Medulla oblongata (tissue), 1 donor: Measurements from ENCODE around the gene GATB.
A peak's percentile ranks its signal among the peaks of the same experiment; 100 is the strongest.

Experiments used
- DNase-seq: peaks from one replicate; pipeline ENCODE4 v3.0.0-alpha.2; 2015; ENCODE audit errors: extremely low spot score

The GATB gene

DNA sequence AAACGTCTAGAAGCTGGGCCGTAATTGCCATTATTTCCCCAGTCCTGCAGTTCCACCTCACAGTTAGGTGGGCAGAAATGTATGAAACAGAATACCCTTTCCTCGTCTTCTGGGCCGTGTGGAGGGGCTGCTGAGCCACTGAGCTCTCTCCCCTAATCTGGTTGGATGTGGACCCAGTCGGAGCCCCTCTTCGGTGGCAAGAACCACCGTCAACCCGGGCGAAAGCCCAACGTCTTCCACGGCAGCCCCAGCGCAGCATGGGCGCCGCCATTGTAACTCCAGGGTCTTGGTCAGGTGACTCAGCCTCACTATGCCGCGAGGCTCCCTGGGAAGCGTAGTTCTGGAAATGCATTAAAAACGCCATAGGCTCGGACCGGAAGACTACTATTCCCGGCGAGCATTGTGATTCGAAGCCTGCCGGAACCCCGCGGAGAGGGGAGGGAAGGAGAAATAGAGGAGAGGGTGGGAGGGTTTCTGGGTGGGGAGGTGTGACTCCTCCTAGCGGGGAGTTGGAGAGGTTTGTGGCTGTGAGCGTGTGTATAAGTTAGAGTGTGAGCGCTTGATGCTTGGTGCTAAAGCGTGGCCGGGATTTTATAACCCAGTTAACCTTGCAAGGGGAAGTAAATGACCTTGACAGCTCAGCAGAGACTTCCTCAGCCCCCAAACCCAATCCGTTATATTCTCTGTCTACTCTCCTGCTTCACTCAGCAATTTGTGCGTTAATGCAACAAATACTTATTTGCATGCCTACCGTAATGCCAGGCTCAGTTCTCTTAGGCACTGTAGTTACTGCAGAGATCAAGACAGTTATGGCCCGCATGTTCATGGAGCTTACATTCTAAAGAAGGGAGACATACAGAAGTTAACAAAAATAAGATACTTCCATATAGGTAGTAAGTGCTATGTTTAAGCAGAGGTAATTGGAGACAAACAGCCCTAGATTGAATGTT lies at the start of gene GATB:
TSS of gene GATB (minus strand) at position 296 of the 950 bp plus-strand sequence. CDS start at position 271, 25 bp downstream.
- DNase-seq: peak; percentile 100

- DNase-seq: no peak
Measured at GRCh38 chr4:151810476-151810875, 49.7 kb upstream of the GATB start.

GRCh38 chr4:151809716-151810115 lies 48.9 kb upstream of the GATB start:
- no peak for DNase-seq

DNA sequence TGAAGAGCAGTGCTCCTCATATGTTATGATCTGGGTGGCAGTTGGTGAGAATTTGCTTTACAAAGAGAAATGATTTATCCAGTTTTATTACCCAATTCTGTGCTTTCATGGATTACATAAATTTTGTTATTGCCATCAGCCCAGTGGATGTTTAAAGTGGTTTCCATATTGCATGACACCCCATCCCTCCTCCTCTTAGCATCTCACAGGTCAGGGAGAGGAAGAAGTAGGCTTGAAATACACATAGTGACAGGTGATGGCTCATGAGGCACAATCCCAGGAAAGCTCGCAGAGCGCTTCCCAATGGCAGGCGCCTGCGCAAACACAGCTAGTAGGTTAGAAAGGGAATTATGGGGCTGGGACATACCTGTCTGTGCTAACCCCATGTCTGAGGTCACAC lies 47.7 kb upstream of the GATB start:
- DNase-seq: no peak

GRCh38 chr4:151808120-151808529 lies 47.3 kb upstream of the GATB start:
- no peak for DNase-seq

GRCh38 chr4:151807220-151807619 lies 46.4 kb upstream of the GATB start:
- no peak for DNase-seq

- no peak for DNase-seq
Measured at GRCh38 chr4:151806511-151806927, 45.7 kb upstream of the GATB start.

- no peak for DNase-seq
Measured at GRCh38 chr4:151804821-151805220, 44.0 kb upstream of the GATB start.

DNA sequence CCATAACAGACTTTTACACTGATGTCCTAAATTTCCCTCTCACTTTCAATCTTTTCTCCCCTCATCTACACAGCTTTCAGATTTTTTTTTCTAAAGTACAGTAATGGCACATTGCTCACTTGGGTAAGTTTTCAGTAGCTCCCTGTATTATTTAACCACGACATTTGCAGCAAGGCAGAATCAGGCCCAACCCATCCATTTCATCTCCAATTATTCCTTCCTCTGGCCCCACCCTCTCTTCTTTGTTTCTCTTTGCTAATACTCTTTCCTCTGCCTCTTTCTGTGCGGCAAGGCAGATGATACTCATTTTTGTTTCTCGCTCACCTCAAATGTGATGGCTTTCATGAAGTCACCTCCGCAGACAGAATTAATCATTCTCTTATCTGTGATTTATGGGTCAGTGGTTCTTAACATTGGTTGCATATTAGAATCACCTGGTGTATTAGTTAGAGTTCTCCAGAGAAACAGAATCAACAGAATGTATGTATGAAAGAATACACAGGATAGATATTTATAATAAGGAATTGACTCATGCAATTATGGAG lies 43.4 kb upstream of the GATB start:
- no peak for DNase-seq

DNA sequence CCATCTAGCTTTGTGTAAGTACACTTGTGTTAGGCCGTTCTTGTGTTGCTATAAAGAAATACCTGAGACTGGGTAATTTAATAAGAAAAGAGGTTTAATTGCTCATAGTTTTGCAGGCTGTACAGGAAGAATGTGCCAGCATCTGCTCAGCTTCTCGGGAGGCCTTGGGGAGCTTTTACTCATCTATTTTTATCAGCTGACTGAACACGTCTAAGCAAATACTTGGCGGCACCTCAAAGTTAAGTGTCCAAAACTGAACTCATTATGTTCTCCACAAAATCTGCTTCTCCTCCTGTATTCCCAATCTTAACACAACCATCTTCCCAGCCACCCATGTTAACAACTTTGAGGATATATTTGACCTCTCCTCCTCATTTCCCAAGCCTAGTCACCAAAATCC lies 42.4 kb upstream of the GATB start:
- no peak for DNase-seq

- peak; percentile 31 for DNase-seq
Measured at GRCh38 chr4:151801547-151802516, 41.0 kb upstream of the GATB start.

- DNase-seq: no peak
Measured at GRCh38 chr4:151799417-151800012, 38.7 kb upstream of the GATB start.

DNA sequence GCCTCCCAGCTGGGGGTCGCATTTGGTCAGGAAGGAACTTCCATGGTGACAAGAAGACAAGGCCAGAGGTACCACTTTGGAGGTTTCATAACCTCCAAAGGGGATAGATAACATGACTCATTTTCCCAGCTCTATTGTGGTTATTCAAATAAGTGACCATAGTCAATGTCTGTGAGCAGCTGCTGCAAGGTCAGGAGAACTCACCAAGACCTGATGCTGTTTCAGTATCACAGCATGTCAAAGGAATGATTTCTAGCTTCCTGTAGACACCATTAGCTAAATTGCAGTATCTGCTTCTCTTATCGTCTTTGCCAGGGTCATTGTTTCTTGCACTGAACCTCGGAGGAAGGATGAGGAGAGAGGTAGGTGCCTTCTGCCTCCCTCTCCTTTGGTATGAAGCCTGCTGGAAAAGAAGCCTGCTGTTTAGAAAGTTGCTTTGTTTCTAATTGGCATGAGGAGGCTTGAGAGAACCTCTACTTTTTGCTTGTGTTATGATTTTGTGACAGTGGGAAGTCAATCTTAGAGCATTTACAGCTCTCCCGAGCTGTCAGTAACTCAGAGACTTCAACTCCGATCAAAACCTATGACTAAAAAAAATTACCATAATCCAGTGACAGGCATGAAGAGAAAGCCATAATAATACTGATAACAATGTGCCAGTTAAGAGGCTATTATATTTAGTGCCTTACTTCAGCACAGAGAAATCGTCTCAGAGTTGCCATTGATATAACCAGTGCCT lies 38.0 kb upstream of the GATB start:
- DNase-seq: no peak

- DNase-seq: no peak
Measured at GRCh38 chr4:151797853-151798252, 37.0 kb upstream of the GATB start.

DNA sequence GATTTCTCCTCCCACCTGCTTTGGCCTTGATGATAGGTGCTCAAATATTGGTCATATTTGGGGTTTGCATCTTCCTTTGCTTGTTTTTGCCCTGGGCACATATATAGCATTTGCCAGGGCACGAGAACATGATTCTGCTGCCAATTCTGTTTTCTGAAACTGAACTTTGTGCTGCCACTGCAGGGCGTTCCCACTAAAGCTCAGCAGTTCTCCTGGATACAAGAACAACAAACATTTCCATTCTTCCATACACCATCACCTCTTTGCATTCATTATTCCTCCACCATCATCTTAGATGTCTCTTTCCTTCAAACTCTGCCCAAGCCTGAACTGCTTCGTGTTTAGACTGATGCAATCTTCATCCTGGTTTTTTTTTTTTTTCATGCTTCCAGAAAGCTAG lies 36.3 kb upstream of the GATB start:
- no peak for DNase-seq

GRCh38 chr4:151796106-151796505 lies 35.3 kb upstream of the GATB start:
- DNase-seq: no peak

DNA sequence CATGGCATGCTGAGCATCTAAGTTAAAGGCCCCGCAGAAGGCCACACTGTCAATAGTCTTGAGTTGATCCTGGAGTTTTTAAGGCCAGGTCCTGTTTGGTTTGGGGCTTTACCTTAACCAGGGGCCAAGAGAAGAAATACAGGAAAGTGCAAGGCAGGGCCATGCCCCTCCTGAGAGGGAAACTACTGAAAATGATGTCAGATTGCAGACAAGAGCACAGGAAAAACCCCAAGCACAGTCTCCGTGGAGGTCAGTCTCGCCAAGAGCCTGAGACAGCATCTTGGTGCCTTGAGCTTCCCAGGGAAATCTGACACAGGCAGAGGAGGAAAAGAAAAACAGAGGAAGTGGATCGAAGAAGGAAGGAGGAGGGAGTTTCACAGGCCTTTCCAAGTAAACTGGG lies 32.2 kb upstream of the GATB start:
- no peak for DNase-seq

DNA sequence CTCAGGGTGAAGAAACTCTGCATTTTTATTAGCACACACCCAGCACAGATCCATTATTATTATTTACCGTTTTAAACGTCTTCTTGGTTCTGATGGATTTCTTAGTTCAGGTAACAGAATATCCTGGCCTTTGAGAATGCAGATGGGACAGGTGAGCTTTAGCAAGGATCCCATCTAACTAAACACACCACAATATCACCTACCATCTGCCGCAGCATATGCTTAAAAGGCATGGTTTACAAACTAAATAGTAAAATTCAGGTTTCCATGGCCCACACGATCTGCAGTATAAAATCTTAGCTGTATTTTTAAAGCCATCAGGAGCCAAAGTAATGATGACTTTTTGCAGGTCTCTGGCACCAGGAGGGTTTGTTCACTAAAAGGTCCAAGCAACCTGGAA lies 31.7 kb upstream of the GATB start:
- DNase-seq: no peak

GRCh38 chr4:151788021-151788420 lies 27.2 kb upstream of the GATB start:
- no peak for DNase-seq

DNA sequence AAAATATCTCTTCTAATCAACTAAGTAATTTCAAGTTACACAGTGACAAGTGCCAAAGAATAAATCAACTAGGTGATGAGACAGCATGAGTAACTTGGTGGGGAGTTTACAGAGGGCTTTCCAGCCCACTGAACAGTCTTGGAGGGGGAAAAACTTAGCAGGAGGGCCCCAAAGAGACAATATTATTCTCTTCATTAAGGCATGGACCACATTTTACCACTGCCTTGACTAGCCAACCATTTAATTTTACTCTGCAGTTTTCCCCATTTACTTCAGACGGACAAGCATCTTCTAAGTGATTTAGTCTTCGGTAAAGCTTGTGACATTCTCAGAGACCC lies 25.3 kb upstream of the GATB start:
- DNase-seq: no peak
